Measurements from ENCODE around the gene SNX8.
A peak's percentile ranks its signal among the peaks of the same experiment; 100 is the strongest.

The SNX8 gene

DNA sequence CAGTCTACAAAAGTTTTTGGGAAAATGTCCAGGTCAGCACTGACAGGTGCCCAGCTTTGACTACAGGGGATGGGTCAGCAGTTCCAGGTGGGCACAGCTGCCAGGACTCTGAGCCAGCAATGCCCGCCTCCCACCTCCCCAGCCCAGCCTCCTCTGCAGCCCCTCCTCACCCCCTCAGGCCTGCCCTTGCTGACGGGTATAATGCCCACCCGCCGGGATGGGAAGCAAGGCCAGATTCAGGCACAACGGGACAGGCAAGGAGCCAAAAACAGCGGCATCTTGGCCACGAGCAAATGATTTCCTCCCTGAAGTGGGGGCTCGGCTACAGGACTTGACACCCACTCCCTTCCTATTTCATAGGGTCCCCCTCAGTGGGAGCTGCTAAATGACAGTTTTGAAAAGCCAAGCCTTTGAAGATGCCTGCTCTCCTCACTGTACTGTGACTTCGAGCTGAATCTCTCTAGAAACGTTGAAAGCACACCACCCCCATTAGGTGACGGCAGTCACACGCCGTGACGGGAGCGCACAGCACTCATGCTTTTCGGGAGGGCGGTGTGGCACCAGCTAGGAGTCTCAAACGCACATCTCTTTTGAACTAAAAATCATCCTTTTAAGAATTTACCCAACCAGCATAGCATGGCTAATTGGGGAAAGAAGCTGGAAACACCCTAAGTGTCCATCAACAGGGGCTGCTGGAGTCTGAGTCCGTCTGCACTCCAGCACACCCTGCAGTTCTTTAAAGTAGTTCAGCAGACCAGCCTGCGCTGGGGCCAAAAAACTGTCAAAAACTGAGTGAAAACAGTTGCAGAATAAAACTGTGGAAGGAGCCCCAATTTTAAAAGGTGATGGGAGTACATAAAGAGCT lies 111.1 kb downstream of the SNX8 start:
- H4K8ac ChIP-seq (ENCODE audit: low read depth, low read length), result no peak overlapping the region
- no peak overlapping the region for H3K4me3 ChIP-seq (ENCODE audit: low read depth, low read length)
- DNase-seq, result no peak
- H3K9ac ChIP-seq (ENCODE audit: low read length), result no peak overlapping the region
- H3K23ac ChIP-seq (ENCODE audit: low read length), result no peak overlapping the region
- no peak overlapping the region for H2AFZ ChIP-seq (ENCODE audit: insufficient read depth, low read length, poor library complexity)
- no peak overlapping the region for H4K12ac ChIP-seq (ENCODE audit: low read depth, low read length)
- no peaks in the 10 kb centered on the region for H3K79me2 ChIP-seq (ENCODE audit: control insufficient read depth, insufficient read depth, low read length, poor library complexity)
- H3K4ac ChIP-seq (ENCODE audit: low read depth, low read length), result no peak overlapping the region
- peaks cover 4% of the 10 kb centered on the region for H3K9me3 ChIP-seq (ENCODE audit: insufficient read depth, low read depth, low read length)
- H3K14ac ChIP-seq (ENCODE audit: low read length), result no peak overlapping the region
- H3K79me1 ChIP-seq (ENCODE audit: low read length), result no peaks in the 10 kb centered on the region
- H3K27me3 ChIP-seq (ENCODE audit: insufficient read depth, low read length), result no peaks in the 10 kb centered on the region
- H2AK5ac ChIP-seq (ENCODE audit: low read length), result no peak overlapping the region
- H3K27ac ChIP-seq (ENCODE audit: low read depth, low read length), result peak overlapping the region; percentile 7
- no peak overlapping the region for H2BK5ac ChIP-seq (ENCODE audit: low read depth, low read length, poor library complexity)
- peak overlapping the region; percentile 22 for H3K4me2 ChIP-seq (ENCODE audit: low read length)
- H2BK12ac ChIP-seq (ENCODE audit: low read length), result no peak overlapping the region
- peaks cover 14 to 27% of the 10 kb centered on the region in 2 experiments for H3K4me1 ChIP-seq (ENCODE audit: control insufficient read depth in 1 of 2, insufficient read depth in 2 of 2, low read length in 2 of 2)
- no peak overlapping the region for H4K91ac ChIP-seq (ENCODE audit: low read depth, low read length)
- no peak overlapping the region for H3K18ac ChIP-seq (ENCODE audit: low read length)
- H2BK120ac ChIP-seq (ENCODE audit: insufficient read depth, low read length, poor library complexity), result no peak overlapping the region
- H3K36me3 ChIP-seq (ENCODE audit: control insufficient read depth in 1 of 2, insufficient read depth in 2 of 2, low read length in 2 of 2), result peaks cover 36 to 37% of the 10 kb centered on the region in 2 experiments
- no CpG with 5 or more reads among the region's 20 CpGs for WGBS (ENCODE audit: extremely low coverage, insufficient coverage, insufficient read length)

DNA sequence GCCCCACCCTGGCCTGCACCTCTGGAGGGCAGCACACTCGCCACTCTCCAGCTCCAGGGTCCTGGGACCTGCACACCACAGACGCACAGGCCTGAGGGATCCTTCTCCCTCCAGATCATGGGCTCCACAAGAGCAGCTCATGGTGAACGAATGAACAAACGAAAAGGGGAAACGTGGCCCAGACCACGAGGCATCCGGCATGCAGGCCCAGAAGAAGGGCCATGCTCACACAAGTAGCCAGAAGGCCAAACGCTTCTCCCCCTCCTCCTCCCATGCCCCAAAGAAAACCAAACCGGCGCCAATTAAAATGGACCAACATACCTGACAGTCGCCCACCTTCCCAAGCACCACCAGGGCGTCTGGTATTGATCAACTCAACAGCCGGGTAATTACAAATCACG lies 111.9 kb downstream of the SNX8 start:
- DNase-seq, result no peak
- Histone ChIP-seq H3K9ac (ENCODE audit: low read length) (no peak overlapping the region), H3K36me3 (ENCODE audit: control insufficient read depth in 1 of 2, insufficient read depth in 2 of 2, low read length in 2 of 2) (peaks cover 34% of the 10 kb centered on the region in 2 experiments), H3K4me2 (ENCODE audit: low read length) (no peak overlapping the region), H2BK5ac (ENCODE audit: low read depth, low read length, poor library complexity) (no peak overlapping the region), H3K4me1 (ENCODE audit: control insufficient read depth in 1 of 2, insufficient read depth in 2 of 2, low read length in 2 of 2) (peaks cover 14 to 27% of the 10 kb centered on the region in 2 experiments), H4K91ac (ENCODE audit: low read depth, low read length) (no peak overlapping the region), H4K12ac (ENCODE audit: low read depth, low read length) (no peak overlapping the region), H3K23ac (ENCODE audit: low read length) (peak overlapping the region; percentile 44), H3K9me3 (ENCODE audit: insufficient read depth, low read depth, low read length) (peaks cover 4% of the 10 kb centered on the region), H3K79me2 (ENCODE audit: control insufficient read depth, insufficient read depth, low read length, poor library complexity) (no peaks in the 10 kb centered on the region), H3K27me3 (ENCODE audit: insufficient read depth, low read length) (no peaks in the 10 kb centered on the region), H4K8ac (ENCODE audit: low read depth, low read length) (no peak overlapping the region), H2BK120ac (ENCODE audit: insufficient read depth, low read length, poor library complexity) (no peak overlapping the region), H2BK12ac (ENCODE audit: low read length) (no peak overlapping the region), H3K14ac (ENCODE audit: low read length) (no peak overlapping the region), H3K4ac (ENCODE audit: low read depth, low read length) (no peak overlapping the region), H2AK5ac (ENCODE audit: low read length) (no peak overlapping the region), H3K79me1 (ENCODE audit: low read length) (no peaks in the 10 kb centered on the region), H3K18ac (ENCODE audit: low read length) (no peak overlapping the region), H3K4me3 (ENCODE audit: low read depth, low read length) (no peak overlapping the region), H2AFZ (ENCODE audit: insufficient read depth, low read length, poor library complexity) (no peak overlapping the region), H3K27ac (ENCODE audit: low read depth, low read length) (no peak overlapping the region)
- no CpG with 5 or more reads among the region's 14 CpGs for WGBS (ENCODE audit: extremely low coverage, insufficient coverage, insufficient read length)

Measured in trophoblast cell (in vitro differentiated cells and primary cell).